Endodermal cell (in vitro differentiated cells): ENCODE measurements around the gene PLIN1. TPM values are rescaled to one million over a fixed set of nuclear protein-coding genes. Genes with fewer than 3 reads are reported as not detected.

Experiments used
- DNase-seq: peaks from one replicate; pipeline ENCODE4 v3.0.0-alpha.2; 2017
- H3K27ac ChIP-seq: 2 replicates; pipeline ENCODE4 v1.5.1; 2013; ENCODE audit warnings: mild to moderate bottlenecking, low read depth, low read length, moderate library complexity
- H3K27me3 ChIP-seq: 2 replicates; pipeline ENCODE4 v1.6.1; 2013; ENCODE audit warnings: mild to moderate bottlenecking, low read length, moderate library complexity; ENCODE audit not compliant: insufficient read depth, control insufficient read depth, poor library complexity, severe bottlenecking
- H3K36me3 ChIP-seq: 2 replicates; pipeline ENCODE4 v1.7.0; 2013; ENCODE audit warnings: mild to moderate bottlenecking, low read length, moderate library complexity; ENCODE audit not compliant: control insufficient read depth, insufficient read depth
- H3K4me1 ChIP-seq: one replicate; pipeline ENCODE4 v1.7.0; 2013; ENCODE audit warnings: low read length; ENCODE audit not compliant: control insufficient read depth, insufficient read depth
- H3K4me3 ChIP-seq: 2 replicates; pipeline ENCODE4 v1.5.1; 2013; ENCODE audit warnings: mild to moderate bottlenecking, low read length, moderate library complexity
- H3K9ac ChIP-seq: 2 replicates; pipeline ENCODE4 v1.6.1; 2013; ENCODE audit warnings: mild to moderate bottlenecking, low read length, moderate library complexity; ENCODE audit not compliant: poor library complexity, severe bottlenecking; ENCODE audit errors: extremely low read depth
- H3K9me3 ChIP-seq: 2 replicates; pipeline ENCODE4 v1.6.1; 2013; ENCODE audit warnings: mild to moderate bottlenecking, low read length, moderate library complexity; ENCODE audit not compliant: control insufficient read depth
- H3K27ac Mint-ChIP-seq: 2 replicates; pipeline ENCODE4 v1.8.0; 2020; ENCODE audit warnings: mixed read lengths
- H3K27me3 Mint-ChIP-seq: 2 replicates; pipeline ENCODE4 v1.8.0; 2021; ENCODE audit warnings: mild to moderate bottlenecking, mixed read lengths; ENCODE audit not compliant: insufficient read depth
- H3K36me3 Mint-ChIP-seq: 2 replicates; pipeline ENCODE4 v1.8.0; 2020; ENCODE audit warnings: low read depth, mixed read lengths
- H3K4me1 Mint-ChIP-seq: 2 replicates; pipeline ENCODE4 v1.8.0; 2020; ENCODE audit warnings: mixed read lengths
- H3K4me3 Mint-ChIP-seq: 2 replicates; pipeline ENCODE4 v1.8.0; 2020; ENCODE audit warnings: mild to moderate bottlenecking, moderate library complexity, mixed read lengths
- H3K9me3 Mint-ChIP-seq: 2 replicates; pipeline ENCODE4 v1.8.0; 2020; ENCODE audit warnings: mild to moderate bottlenecking, mixed read lengths
- WGBS, 2 experiments: methylation state at CpG; one replicate each; pipeline versions ENCODE4 v1.1.5 to v1.1.7; 2013; ENCODE audit warnings: missing lambda C conversion rate in 2 of 2, mixed read lengths in 1 of 2; ENCODE audit not compliant: insufficient coverage in 1 of 2, insufficient read length in 1 of 2; 5-methylcytosine and 5-hydroxymethylcytosine counted together
- long read RNA-seq, 4 experiments: library from polyadenylated mRNA in 2 of 4; library from RNA in 1 of 4; library from capped mRNA in 1 of 4; stranded (forward) in 3 of 4; unstranded in 1 of 4; transcript quantifications; one replicate each; pipeline ENCODE4 v2.0.0, GENCODE V29; 2020 to 2021; ENCODE audit warnings: inconsistent platforms in 1 of 4
- polyA plus RNA-seq, 2 experiments: library from polyadenylated mRNA; stranded (reverse); fragments of 50-300 nt; gene quantifications; one replicate each; pipeline ENCODE4 v1.2.3, GENCODE V29; 2013
- total RNA-seq, 2 donors: library from RNA; stranded (reverse); fragmentation: NEBNext Ultra II Directional in 1 of 2; extraction: Animal tissue kit (Norgen Biotek cat#: 25700) in 1 of 2; gene quantifications; 2 replicates in 1 of 2; 3 replicates in 1 of 2; pipeline ENCODE4 v1.2.1, GENCODE V29; 2021
- TF ChIP-seq, protein P1 (sequence below): fragments of 200-600 bp; sonication (generic); conservative IDR thresholded peaks from 2 replicates; pipeline ENCODE4 v1.5.0; 2021; ENCODE audit warnings: antibody characterized with exemption, mild to moderate bottlenecking

Gene PLIN1
- total RNA-seq = under 1 TPM; 0.11 to 0.22 TPM
- polyA plus RNA-seq (2013, experiment 1 of 2) = 0.18 TPM
- 0.21 TPM for polyA plus RNA-seq (2013, experiment 2 of 2)
- long read RNA-seq, experiment 1 = 0 reads
- long read RNA-seq, experiment 2 = 0 reads
- long read RNA-seq, experiment 3 = 0 reads
- long read RNA-seq, experiment 4 = 0 reads

GRCh38 chr15:89679212-89679611, at the start of gene PLIN1:
TSS of gene PLIN1 (minus strand) at chr15:89679367. CDS start at chr15:89677489, 1,878 bp downstream.
- Histone ChIP-seq H3K27me3 (peaks cover 29% of the 10 kb centered on the region), H3K27ac (no peak within 1 kb of the TSS), H3K36me3 (no peaks in the 10 kb centered on the region), H3K9me3 (no peaks in the 10 kb centered on the region), H3K4me1 (no peaks in the 10 kb centered on the region), H3K4me3 (no peak within 1 kb of the TSS), H3K9ac (no peak within 1 kb of the TSS)
- peaks cover 26% of the 10 kb centered on the region for H3K27me3 Mint-ChIP-seq
- no peak for DNase-seq
- TF ChIP-seq, protein P1, sequence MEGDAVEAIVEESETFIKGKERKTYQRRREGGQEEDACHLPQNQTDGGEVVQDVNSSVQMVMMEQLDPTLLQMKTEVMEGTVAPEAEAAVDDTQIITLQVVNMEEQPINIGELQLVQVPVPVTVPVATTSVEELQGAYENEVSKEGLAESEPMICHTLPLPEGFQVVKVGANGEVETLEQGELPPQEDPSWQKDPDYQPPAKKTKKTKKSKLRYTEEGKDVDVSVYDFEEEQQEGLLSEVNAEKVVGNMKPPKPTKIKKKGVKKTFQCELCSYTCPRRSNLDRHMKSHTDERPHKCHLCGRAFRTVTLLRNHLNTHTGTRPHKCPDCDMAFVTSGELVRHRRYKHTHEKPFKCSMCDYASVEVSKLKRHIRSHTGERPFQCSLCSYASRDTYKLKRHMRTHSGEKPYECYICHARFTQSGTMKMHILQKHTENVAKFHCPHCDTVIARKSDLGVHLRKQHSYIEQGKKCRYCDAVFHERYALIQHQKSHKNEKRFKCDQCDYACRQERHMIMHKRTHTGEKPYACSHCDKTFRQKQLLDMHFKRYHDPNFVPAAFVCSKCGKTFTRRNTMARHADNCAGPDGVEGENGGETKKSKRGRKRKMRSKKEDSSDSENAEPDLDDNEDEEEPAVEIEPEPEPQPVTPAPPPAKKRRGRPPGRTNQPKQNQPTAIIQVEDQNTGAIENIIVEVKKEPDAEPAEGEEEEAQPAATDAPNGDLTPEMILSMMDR = no peak
- H3K36me3 Mint-ChIP-seq = no peaks in the 10 kb centered on the region
- H3K4me1 Mint-ChIP-seq = peaks cover 3% of the 10 kb centered on the region
- no peaks in the 10 kb centered on the region for H3K9me3 Mint-ChIP-seq
- 90 to 100% methylated on average over 2 of the region's 2 CpGs for WGBS, 2 experiments
- no peak within 1 kb of the TSS for H3K27ac Mint-ChIP-seq
- no peak within 1 kb of the TSS for H3K4me3 Mint-ChIP-seq

DNA sequence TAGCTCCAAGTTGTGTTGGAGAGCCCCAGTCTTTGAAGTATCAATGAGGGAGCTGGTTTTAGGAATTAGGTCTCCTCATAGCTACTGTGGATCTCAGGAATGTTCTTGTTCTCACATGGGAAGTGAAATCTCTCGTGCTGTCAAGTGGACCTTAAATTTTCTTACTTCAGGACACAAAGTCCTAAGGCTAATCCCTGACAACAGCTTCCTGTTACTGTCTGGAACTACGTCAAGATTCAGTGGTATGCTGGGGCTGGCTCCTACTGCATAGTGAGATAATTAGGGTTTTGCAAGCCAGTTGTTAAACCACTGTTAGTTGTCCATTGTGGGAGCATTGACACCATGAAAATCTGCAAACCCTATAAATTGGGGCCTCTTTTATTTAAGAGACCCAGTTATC, 49.1 kb upstream of the PLIN1 start:
- Mint-ChIP-seq H3K4me1 (no peaks in the 10 kb centered on the region), H3K36me3 (no peaks in the 10 kb centered on the region), H3K27me3 (peaks cover 28% of the 10 kb centered on the region), H3K27ac (no peak overlapping the region), H3K4me3 (no peak overlapping the region), H3K9me3 (peaks cover 7% of the 10 kb centered on the region)
- no peaks in the 10 kb centered on the region for H3K4me1 ChIP-seq
- peaks cover 6% of the 10 kb centered on the region for H3K9me3 ChIP-seq
- TF ChIP-seq, protein P1 = no peak
- H3K9ac ChIP-seq = no peak overlapping the region
- no peak overlapping the region for H3K4me3 ChIP-seq
- peaks cover 16% of the 10 kb centered on the region for H3K27me3 ChIP-seq
- WGBS, 2 experiments = 81 to 100% methylated on average over 2 of the region's 2 CpGs
- H3K27ac ChIP-seq = no peak overlapping the region
- DNase-seq = no peak
- H3K36me3 ChIP-seq = no peaks in the 10 kb centered on the region

DNA sequence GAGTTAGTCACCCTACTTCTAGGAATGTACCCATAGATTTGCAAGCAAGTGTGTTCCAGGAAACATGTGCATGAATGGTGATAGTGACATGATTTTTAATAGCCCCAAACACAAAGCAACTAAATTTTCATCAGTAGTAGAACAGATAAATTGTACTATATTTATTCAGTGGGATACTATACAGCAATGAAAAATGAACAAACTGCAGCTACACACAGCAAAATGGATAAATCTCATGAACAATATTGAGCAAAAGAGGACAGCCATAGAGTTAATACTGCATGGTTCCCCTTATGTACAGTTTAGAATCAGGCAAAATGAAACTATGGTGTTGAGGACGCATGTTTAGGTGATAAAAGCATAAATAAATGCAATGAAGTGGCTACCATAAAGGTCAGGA, 45.9 kb upstream of the PLIN1 start:
- Histone ChIP-seq H3K4me3 (no peak overlapping the region), H3K27ac (no peak overlapping the region), H3K9me3 (peaks cover 6% of the 10 kb centered on the region), H3K4me1 (no peaks in the 10 kb centered on the region), H3K27me3 (peaks cover 5% of the 10 kb centered on the region), H3K36me3 (no peaks in the 10 kb centered on the region), H3K9ac (no peak overlapping the region)
- Mint-ChIP-seq H3K27me3 (peaks cover 24% of the 10 kb centered on the region), H3K9me3 (peaks cover 7% of the 10 kb centered on the region), H3K36me3 (no peaks in the 10 kb centered on the region), H3K27ac (no peak overlapping the region), H3K4me1 (no peaks in the 10 kb centered on the region), H3K4me3 (no peak overlapping the region)
- no peak for DNase-seq
- 88 to 97% methylated on average over 1 of the region's 1 CpG for WGBS, 2 experiments
- TF ChIP-seq, protein P1 = no peak
